GM20000 (cell line): ENCODE measurements around the gene ERVV-1.

Source experiments
- DNase-seq: peaks from one replicate; pipeline ENCODE4 v3.0.0; 2012; ENCODE audit warnings: low spot score
- TF ChIP-seq, protein P1 (sequence below): IDR thresholded peaks from 2 replicates; pipeline ENCODE4 v1.5.1; 2012; ENCODE audit warnings: mild to moderate bottlenecking, control low read depth; ENCODE audit errors: extremely low read depth, missing control alignments

ERVV-1 gene

DNA sequence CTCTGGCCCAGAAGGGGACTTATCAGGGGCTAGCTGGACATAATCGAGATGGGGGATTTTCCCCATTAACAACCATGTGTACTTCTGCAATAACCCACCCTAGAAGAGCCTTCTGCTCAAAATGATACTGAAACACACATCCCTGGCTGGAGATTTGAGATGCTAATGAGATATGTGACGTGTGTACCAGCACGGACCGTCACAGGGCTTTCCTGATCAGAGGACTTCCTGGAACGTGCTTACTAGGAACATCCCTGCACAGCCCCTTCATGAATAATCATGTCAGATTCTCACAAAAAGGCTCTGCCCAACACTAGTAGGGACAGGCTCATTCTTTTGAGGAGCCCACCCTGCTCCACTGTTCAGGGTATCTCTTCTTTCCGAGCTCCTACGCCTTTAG is 6.5 kb upstream of the ERVV-1 start:
- no peak for DNase-seq
- TF ChIP-seq, protein P1, sequence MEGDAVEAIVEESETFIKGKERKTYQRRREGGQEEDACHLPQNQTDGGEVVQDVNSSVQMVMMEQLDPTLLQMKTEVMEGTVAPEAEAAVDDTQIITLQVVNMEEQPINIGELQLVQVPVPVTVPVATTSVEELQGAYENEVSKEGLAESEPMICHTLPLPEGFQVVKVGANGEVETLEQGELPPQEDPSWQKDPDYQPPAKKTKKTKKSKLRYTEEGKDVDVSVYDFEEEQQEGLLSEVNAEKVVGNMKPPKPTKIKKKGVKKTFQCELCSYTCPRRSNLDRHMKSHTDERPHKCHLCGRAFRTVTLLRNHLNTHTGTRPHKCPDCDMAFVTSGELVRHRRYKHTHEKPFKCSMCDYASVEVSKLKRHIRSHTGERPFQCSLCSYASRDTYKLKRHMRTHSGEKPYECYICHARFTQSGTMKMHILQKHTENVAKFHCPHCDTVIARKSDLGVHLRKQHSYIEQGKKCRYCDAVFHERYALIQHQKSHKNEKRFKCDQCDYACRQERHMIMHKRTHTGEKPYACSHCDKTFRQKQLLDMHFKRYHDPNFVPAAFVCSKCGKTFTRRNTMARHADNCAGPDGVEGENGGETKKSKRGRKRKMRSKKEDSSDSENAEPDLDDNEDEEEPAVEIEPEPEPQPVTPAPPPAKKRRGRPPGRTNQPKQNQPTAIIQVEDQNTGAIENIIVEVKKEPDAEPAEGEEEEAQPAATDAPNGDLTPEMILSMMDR = no peak

DNA sequence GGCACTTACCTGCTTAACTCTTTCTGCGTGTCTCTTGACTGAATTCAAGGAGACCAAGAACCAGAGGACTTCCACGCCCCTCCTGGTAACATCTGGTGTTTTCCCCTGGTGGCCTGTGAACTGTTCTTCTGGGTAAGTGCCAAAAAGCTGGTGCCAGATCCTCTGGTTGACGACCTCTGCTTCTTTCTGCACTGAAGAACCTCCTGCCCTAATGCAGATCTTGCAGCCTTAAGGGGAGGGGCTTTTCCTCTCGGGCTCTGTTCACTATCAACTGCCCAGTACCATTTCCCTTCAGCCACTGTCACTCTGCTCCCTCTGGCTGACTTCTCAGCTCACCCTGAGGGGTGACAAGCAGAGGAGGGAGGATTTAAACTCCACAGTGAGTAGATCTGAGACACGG is 6.1 kb upstream of the ERVV-1 start:
- TF ChIP-seq, protein P1 = no peak
- DNase-seq = no peak

DNA sequence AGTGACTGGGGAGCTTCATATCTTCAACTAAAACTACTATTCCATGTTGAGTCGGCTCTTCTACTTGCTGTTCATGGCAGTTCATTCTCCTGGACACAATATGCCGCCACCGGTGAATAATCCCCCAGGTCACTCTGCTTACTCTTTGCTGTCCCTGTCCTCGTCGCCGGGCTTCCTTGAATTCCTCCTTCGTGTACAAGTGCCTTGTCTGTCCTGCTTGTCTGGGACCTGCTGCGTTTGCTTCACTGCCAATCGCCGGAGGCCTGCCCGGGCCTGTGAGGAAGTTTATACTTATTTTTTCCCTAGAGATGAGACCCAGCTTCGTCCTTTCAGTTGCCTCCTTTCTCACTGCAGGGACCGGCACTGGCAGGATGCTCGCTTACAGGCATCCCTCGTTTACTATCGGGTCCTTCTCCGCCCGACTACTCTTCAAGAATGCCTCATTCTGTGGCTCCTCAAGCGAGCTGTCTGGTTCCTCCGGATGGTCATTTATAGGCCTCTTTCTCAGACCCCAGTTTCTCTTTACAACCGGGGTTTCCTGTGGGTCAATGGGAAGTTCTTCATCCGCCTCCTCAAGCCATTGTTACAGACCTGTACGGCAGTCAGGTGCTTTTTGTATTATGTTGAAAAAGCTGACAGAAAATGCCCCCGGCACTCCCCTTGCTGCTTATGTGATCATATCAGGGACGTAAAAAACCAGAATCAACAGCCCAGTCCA is 5.5 kb upstream of the ERVV-1 start:
- TF ChIP-seq, protein P1 = no peak
- no peak for DNase-seq

DNA sequence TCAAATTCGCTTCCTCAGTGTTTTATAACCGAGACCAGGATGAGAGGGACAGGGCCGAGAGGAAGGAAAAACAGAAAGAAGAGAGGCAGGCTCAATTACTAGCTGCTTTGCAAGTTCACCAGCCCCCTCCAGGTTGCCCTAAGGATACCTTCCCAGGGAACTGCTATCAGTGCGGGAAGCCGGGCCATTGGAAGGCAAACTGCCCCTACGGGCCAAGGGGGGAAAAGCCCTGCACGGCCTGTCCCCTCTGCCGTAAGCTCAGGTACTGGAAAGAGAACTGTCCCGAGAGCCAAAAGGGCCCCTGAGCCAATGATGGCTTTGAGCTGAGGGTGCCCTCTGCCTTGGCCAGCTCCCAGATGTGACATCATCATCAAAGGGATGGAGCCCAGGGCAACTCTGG is 3.2 kb upstream of the ERVV-1 start:
- TF ChIP-seq, protein P1 = no peak

DNA sequence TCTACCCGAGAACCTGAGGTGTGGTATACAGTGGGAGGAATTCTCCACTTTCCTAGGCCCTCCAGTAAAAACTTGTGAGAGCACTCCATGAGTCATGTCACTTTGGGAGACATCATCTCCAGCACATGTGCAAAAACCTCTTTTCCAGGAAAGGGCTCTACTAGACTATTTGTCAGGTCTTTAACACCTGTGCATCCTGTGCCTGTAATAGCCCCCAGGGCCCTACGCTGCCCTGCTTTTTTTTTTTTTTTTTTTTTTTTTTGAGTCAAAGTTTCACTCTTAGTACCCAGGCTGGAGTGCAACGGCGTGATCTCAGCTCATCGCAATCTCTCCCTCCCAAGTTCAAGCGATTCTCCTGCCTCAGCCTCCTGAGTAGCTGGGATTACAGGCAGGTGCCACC is 1.7 kb upstream of the ERVV-1 start:
- TF ChIP-seq, protein P1 = no peak
- DNase-seq = no peak

More for the DNA sequence above, 3.2 kb upstream of the ERVV-1 start:
- no peak for DNase-seq

DNA sequence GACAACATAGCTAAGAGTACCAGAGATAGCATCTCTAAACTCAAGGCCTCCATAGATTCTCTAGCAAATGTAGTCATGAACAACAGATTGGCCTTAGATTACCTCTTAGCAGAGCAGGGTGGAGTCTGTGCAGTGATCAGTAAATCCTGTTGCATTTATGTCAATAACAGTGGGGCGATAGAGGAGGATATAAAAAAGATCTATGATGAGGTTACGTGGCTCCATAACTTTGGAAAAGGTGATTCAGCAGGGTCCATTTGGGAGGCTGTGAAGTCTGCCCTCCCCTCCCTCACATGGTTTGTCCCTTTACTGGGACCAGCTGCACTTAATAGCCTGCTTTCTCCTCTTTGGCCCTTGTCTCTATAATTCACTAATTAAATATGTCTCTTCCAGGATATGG is 1.4 kb downstream of the ERVV-1 start:
- TF ChIP-seq, protein P1 = no peak
- DNase-seq = no peak

DNA sequence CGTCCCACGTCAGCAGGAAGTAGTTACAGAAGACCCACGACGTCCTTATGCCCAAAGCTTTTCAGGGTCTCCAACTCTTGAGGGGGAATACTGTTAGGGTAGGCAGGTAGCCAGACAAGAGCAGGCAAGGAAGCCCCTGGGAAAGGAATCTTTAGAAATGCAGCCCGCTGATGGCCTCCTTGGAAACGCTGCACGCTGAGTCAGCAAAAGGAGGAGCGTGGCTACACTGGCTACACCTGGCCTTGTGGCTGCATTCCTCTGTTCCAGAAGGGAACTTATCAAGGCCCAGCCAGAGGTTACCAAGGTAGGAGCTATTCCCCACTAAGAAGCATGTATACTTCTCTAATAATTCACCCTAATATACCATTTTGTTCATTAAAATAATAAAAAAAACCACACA is 2.0 kb downstream of the ERVV-1 start:
- DNase-seq = no peak
- TF ChIP-seq, protein P1 = no peak
